ENCODE measurements around the gene IGLL5.

IGLL5 gene

GRCh38 chr22:22936180-22936914, 48.7 kb downstream of the IGLL5 start:
- in situ Hi-C loops (cut with MboI; ENCODE audit: low sequenced_read_pairs), result no loop called here

GRCh38 chr22:22936915-22937656, 49.5 kb downstream of the IGLL5 start:
- in situ Hi-C loops (cut with MboI; ENCODE audit: low sequenced_read_pairs), result no loop called here

GRCh38 chr22:22937894-22938480, 50.4 kb downstream of the IGLL5 start:
- in situ Hi-C loops (cut with MboI; ENCODE audit: low sequenced_read_pairs), result no loop called here

- in situ Hi-C loops (cut with MboI; ENCODE audit: low sequenced_read_pairs), result no loop called here
Measured at GRCh38 chr22:22938672-22939587, 51.3 kb downstream of the IGLL5 start.

GRCh38 chr22:22939588-22940368, 52.2 kb downstream of the IGLL5 start:
- in situ Hi-C loops (cut with MboI; ENCODE audit: low sequenced_read_pairs), result no loop called here

GRCh38 chr22:22940961-22941605, 53.5 kb downstream of the IGLL5 start:
- in situ Hi-C loops (cut with MboI; ENCODE audit: low sequenced_read_pairs), result no loop called here

- in situ Hi-C loops (cut with MboI; ENCODE audit: low sequenced_read_pairs), result no loop called here
Measured at GRCh38 chr22:22941831-22942510, 54.4 kb downstream of the IGLL5 start.

GRCh38 chr22:22942511-22943329, 55.1 kb downstream of the IGLL5 start:
- in situ Hi-C loops (cut with MboI; ENCODE audit: low sequenced_read_pairs), result no loop called here

GRCh38 chr22:22943521-22944267, 56.1 kb downstream of the IGLL5 start:
- in situ Hi-C loops (cut with MboI; ENCODE audit: low sequenced_read_pairs), result no loop called here

GRCh38 chr22:22944268-22944985, 56.8 kb downstream of the IGLL5 start:
- in situ Hi-C loops (cut with MboI; ENCODE audit: low sequenced_read_pairs), result no loop called here

GRCh38 chr22:22945195-22945594, 57.6 kb downstream of the IGLL5 start:
- in situ Hi-C loops (cut with MboI; ENCODE audit: low sequenced_read_pairs), result no loop called here
